8988T (cell line): ENCODE data around the gene ADAM12.

ENCODE experiments used
- DNase-seq: peaks from one replicate; pipeline ENCODE4 v3.0.0; 2011

ADAM12 gene

DNA sequence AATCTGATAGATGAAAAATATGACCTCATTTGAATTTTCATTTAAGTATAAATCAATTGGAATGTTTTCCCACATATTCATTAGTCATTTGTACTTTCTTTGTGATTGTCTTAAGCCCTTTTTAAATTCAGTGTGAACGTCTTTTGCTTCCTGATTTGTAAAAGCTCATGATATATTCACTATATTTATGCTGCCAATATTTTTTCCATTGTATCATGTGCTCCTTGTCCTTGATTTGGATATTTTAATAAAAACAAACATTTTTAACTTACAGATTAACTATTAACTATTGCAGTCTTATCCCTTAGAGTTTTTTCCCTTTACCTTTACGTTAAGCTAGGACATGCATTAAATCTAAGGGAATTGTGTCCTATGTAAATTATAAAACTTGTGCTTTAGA is 157.7 kb downstream of the ADAM12 start:
- DNase-seq: no peak

DNA sequence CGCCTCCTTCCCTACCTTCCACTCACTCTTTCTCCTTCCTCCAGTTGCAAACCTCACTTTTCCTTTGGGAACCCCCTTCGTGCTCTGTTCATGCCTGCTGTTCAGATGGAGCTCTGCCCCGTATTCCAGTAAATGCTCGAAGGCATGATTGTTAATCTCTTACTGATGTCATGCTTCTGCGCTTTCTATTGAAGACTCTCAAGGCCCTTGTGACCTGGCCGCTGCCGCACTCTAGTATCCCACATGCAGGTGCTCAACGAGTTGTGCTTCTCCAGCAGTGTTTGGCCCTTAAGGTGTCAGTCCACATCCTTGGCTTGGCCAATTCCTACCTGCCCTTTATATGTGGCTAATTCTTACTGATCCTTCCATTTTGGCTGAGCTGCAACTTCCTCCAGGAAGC is 158.6 kb downstream of the ADAM12 start:
- no peak for DNase-seq

DNA sequence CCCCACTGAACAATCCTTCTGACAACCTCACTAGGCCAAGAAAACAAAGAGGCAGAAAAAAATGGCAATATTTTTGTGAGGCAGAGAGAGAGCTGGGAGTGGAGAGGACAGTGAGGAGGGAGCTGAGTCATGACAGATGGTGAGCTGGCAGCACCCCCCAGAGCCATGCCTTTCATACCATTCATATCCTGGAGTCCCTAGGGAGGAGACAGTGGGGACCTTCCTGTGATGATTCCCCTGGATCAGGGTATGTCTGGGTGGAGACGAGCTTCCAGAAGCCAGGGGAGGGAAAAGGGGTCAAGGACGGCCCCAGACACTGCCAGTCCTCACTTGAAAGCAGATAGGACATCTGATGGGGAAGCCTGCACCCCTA is 160.5 kb downstream of the ADAM12 start:
- DNase-seq: peak; percentile 46

- DNase-seq: no peak
Measured at GRCh38 chr10:126226988-126227761, 161.1 kb downstream of the ADAM12 start.

DNA sequence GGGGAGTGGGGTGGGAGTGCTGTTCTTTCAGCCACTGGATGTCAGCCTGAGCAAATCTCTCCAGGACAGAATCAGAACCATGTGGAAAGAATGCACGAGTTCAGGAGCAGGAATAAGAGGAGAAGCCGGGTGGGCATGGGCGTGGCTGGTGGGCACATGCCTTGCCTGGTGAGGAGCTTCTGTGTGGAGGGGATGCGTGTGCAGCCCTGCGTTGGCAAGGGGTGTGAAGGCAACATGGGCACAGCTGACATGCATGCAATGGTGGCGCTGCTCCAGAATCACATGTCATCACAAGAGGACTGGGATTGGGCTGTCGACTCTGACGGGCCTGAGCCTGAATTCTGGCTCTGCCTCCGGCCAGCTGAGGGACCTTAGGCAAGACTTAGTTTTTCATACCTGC is 162.1 kb downstream of the ADAM12 start:
- no peak for DNase-seq

DNA sequence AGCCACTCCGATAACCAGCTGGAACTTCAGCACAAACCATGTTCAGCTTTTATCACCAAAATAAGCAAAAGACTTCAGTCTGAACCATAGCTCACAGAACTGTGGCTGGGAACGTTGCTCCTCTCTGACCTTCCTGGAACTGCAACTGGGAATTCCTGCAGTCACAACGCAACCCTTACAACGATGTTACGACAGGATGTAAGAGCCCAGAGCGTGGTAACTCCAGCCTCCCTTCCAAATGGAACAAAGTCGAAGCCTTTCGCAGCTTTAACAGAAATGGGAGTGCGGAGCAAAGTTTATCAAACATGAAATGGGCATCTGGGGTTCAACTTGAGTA is 162.6 kb downstream of the ADAM12 start:
- DNase-seq: no peak

- DNase-seq: no peak
Measured at GRCh38 chr10:126224967-126225671, 163.2 kb downstream of the ADAM12 start.

DNA sequence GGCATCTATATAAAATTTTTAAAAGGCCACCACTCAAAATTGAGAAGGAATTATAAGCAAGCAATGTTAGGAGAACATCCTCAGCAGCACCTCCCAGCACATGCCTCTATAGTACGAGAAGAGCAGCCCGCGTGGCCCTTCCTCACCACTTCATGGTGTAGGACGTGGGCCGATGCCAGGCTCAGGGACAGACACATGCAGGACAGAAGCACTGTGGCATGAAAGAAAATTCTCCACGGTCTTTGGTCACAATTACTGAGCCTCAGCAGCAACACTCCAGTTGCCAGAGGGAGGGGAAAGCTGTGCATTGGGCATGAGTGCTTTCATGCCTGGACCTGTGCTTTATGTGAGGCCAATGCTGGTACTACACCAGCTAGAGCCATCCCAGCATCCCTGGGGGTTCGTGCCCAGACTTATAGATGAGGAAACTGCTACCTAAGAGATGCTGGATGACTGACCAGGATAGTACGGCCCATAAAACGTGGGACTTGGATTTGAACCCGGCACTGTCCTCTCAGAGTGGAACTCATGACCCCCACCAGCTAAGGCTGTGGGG is 164.7 kb downstream of the ADAM12 start:
- DNase-seq: no peak

- DNase-seq: no peak
Measured at GRCh38 chr10:126222736-126223511, 165.4 kb downstream of the ADAM12 start.

DNA sequence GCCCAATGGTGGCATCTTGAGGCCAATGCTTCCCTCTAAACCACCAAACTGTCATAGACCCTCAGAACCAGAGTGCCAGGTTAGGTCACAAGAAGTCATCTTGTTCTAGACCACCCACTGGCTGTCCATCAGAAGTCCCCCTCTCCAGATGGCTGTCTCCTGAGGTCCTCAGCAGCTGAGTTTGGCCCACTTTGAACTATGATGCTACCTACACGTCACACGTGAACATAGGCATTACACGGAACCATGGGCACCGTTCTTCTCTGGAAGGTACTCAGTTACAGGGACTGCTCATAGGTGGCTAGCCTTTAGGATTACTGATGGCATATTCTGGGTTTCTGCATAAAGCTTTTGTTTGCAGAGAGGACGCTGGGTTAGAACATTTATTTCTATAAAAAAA is 166.4 kb downstream of the ADAM12 start:
- no peak for DNase-seq

- no peak for DNase-seq
Measured at GRCh38 chr10:126218778-126219649, 169.3 kb downstream of the ADAM12 start.

- no peak for DNase-seq
Measured at GRCh38 chr10:126218174-126218573, 170.1 kb downstream of the ADAM12 start.

DNA sequence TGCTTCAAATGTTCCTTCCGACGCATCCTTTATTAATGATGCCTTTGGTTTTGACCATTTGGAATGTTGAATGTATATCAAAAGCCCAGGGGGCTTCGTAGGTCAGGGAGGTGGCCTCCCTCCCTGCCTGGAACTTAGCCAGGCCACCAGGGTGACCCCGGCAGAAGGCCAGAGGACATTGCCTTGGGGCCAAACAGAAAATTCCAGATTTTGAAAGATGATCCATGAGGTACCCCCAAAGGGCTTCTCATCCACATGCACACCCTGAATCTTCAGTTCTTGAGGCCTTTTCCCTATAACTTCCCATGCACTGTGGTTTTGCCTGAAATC is 171.7 kb downstream of the ADAM12 start:
- no peak for DNase-seq

DNA sequence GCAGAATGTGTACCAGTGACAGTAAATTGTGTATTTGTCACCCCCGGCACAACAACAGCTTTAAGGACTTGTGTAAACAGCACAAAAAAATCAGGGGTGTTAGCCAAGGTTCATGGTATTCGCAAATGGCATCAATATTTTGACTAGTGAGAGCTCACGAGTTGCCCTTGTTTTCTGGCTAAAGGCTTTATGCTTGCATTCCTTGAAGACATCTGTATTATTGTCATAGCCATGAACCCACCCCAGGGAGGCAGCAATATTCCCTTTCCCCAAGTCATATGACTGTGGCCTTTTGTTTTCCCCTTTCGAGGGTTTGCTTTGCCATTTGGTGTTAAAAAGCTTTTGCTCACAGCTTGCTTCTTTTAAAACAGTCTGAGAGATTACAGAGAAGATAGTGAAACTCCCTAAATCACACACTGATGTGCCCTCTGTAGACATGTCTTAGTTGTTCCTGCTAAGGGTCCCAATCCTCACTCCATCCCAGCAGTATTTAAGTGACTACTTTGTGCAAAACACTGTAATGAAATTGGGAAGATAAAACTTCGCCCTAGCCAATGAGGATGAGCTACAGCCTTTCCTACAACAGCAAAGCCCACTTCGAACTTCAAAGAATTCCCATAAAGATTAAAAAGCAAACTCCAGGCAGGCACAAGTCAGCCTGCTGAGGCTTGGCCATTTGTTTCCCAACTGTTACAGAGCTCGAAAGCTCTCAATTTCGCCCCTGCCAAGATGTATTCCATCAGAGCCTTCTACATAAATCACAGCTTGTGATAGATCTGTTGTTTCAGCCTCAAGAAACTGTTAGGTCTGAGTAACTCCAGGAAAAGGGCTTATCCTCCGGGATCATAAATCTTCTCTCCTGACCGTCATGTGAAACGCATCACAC is 172.3 kb downstream of the ADAM12 start:
- no peak for DNase-seq

DNA sequence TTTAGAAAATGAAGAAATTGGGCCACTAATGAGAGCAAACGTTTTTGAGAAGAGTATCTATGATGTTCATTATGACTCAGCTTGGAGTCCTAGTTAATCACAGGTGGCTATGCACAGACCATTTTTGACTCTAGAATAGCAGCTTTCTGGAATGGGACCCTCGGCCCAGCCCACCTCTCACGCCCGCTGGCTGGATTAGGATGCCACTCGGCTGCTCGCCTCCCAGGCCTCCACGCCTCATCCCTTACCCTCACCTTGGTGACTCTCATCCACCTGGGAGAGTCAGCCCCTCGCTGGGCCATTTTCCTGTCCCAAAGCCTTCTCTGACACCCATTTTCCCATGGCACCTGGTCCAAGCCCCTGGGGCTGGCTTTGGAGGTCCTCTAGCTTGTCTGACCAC is 173.6 kb downstream of the ADAM12 start:
- DNase-seq: no peak

DNA sequence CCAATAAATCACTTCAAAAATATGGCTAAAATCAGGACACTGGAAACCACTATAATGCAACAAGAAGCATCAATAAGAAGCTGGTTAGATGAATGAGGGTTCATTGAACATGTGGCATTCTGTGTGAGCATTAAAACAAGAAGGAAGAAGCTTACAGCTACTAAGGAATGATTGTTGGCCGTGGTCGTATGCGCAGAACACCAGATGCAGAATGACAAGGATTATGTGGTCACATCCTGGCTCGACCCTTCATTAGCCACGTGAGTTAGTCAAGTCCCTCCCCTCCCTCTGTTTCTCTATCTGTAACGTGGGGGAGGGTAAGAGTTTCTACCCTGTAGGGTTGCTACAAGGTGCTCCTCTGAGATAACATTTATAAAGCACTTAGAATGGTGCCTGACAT is 174.3 kb downstream of the ADAM12 start:
- DNase-seq: no peak

DNA sequence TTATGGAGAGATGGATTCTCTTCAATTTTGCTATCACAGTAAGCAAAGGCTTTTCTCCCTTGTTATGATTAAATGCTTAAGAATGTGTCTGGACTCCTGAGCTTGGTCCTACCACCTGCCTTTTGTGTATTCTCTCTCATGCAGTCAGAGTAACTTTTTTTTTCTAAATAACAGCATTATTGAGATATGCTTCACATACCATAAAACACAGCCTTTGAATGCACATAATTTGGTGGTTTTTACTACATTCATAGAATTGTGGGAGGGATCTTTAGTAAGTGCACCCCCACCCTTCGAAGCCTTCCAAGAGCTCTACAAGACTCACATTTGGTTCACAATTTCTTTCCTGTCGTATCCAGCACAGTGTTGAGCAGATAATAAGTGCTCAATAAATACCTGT is 175.5 kb downstream of the ADAM12 start:
- DNase-seq: no peak

DNA sequence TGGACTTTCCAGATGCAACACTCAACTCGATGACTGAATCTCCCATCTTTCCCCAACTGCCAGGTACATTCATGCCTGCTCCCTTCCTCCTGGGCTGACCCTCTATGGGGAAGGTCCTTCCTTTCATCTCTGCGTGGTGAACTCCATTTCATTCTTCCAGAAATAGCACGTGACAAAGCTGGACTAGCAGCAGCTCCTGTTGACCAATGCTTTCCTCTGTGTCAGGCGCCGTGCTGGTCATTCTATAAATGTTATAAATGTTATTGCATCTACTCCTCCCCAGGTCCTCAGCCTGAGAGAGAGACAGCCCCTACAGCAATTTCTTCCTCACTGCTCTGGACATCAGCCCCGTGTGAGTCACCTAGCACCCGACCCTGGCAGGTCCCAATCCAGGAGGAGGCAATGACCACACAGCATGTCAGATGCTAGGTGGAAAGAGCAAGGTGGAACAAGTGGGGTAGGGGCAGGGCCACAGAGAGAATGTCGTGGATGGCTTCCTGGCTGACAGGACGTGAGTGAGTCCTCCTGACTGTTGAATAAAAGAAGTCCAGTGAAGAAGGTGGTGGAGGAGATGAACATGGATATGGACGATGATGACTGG is 178.1 kb downstream of the ADAM12 start:
- DNase-seq: no peak

DNA sequence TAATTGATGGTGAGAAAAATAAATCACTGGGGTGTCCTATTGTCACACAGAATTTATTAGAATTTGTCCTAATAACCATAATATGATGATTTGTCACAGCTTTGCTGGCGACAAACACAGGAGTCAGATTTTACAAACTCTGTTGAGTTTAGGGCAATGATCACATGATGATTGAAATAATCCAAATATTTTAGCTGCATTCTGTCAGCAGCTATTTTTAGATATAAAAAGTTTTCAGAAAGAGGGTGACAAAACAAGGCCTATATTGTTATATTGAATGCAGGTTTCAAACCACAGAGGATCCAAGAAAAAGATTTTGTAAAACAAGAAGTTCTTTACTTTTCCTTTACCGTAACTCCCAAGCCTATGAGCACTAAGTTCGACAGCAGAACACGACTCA is 178.8 kb downstream of the ADAM12 start:
- no peak for DNase-seq

GRCh38 chr10:126208726-126209302 is 179.5 kb downstream of the ADAM12 start:
- no peak for DNase-seq

DNA sequence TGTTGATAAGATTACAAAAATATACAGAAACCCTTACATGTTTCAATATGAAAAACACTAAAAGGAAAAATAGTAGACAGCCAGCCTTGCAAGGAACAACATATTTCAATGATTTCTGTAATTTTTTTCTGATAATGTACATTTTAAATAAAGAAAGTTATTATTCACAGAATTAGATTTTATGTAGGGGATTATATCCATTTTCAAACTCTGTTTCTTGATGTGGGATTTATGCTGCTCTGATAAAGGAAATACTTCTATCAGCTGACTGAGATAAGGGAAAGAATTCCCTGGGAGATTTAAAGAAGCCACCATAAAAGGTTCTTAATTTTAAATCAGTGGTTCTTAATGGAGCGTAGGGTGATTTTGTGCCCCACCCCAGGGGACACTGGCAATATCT is 180.4 kb downstream of the ADAM12 start:
- DNase-seq: no peak
